ENCODE results near the gene TENM3.

DNA sequence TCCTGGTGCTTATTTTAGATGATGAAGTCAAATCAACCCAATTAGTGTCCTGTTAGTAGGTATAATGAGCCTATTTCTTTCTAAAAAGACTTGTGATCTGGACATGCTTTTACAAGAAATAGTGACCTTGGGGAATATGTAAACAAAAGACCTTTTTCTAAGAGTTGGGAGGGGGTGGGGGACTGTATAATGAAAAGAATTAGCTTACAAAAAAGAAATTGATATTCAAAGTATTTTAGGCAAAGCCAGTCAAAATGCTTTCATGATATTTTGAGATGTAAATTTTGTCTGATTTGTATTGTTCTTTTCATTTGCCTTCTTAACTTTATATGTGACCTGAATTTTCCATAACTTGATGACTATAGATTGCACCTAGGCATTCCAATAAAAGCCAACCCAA lies 559.4 kb downstream of the TENM3 start:
- no peak for TF ChIP-seq EZH2 (IDR thresholded peaks at IDR 0.05; ENCODE audit: borderline replicate concordance, low read depth, low read length, severe bottlenecking)
- TF ChIP-seq CTCF (IDR thresholded peaks at IDR 0.05; ENCODE audit: borderline replicate concordance, extremely low read depth, low read length, poor library complexity, severe bottlenecking) = no peak
